GM19238 (cell line): ENCODE measurements around the gene SYNPR.

Experiments used
- DNase-seq: peaks from one replicate; pipeline ENCODE4 v3.0.0; 2011; ENCODE audit warnings: low spot score; ENCODE audit not compliant: insufficient read length

Gene SYNPR

DNA sequence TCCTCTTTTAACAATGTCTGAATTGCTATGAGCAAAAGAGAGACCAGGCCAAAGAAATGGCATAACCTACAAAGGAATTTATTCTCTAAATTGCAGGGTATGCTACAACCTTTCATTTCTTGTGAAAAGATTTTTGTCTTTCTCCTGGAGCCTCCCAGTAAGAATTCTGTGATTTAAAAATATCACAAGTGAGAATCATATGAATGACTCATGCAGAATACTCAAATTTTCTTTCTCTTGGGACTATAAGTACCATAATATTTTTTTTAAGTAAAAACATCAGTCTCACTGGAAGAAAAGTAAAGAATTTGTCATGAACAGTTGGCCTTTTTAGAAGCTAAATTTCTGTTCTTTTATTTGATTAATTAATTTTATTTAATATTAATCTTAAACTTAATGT, 26.3 kb downstream of the SYNPR start:
- no peak for DNase-seq

DNA sequence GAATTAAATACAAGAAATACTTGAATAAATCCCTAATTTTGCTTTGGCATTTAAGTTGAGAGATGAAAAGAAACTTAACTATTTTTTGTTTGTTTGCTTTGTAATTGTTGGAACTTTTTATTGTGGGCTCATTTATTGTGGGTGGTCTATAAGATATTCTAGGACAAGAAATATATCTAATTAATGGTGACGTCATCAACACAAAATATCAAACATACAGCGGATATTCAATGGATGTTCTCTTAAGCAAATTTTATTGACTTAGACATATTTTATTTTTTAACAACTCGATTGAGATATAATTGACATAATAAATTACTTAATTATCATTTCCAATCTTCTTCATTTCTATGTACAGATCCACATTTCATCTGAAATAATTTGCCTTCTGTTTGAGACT, 30.0 kb downstream of the SYNPR start:
- no peak for DNase-seq

DNA sequence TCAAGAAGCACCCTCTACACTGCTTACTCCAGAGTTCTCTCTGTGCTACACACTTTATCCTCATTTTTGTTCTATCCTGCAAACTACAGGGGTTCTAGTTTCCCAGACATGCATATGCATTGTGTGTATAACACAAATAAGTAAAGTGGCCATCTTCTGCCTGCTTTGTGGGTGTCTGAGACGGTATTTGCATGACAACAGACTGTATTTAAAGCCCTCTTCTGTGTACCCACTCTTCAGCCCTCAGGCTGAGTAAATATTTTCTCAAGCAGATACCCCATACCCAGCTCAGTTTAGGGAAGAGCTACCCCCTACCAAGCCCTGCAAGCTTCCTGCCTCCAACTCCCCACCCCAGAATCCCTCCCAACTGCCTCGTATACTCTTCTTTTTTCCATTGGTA, 31.7 kb downstream of the SYNPR start:
- DNase-seq, result no peak

DNA sequence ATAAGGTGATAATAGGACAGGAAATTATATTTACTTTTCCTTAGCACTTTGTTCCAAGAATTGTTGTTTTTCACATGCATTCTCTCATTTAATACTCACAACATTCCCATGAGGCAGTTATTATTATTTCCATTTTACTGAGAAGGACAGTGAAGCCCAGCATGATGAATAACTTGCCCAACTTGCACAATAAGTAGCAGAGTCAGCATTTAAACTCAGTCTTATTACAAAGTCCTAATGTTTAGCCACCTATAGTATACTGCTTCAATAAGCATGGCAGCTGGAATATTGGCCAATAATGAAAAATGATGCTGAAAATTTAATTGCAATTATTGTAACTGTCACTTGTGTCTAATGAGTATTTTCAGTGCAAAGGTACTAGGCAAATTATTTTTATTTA, 45.7 kb downstream of the SYNPR start:
- DNase-seq, result no peak

DNA sequence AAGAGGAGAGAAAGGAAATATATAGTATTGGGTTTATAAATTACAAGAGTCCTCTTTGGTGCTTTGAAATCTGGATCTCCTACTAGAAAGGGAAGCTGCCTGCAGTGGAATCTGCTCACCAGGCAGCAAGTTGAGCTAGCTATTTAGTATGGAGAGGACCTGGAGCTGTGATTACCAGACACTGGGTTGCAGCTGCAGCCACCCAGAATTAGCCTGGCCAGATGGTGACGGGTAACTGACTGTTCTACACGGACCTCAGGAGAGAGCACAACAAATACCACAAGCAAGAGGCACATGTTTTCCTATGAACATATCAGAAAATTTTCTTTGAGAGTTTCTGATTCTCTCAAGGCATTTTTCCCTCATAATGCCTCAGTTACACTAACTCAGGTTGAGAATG, 46.5 kb downstream of the SYNPR start:
- no peak for DNase-seq

DNA sequence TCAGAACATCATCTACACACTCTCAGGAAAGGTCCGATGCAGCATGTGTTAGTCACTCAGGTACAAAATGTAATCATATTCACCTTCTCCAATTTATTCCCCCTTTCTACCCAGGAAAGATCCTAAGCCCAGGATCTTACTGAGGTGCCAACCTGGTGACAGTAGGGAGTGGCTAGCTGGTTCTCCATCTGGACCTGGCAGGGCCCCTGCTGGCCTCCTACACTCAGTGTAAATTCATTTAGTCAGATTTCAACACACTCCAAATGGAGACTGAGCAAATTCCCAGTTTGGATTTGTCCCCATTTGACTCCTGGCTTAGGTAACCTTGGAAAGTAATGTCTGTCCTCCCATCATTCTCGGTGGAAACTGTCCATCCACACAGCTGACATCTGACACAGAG, 47.3 kb downstream of the SYNPR start:
- no peak for DNase-seq

DNA sequence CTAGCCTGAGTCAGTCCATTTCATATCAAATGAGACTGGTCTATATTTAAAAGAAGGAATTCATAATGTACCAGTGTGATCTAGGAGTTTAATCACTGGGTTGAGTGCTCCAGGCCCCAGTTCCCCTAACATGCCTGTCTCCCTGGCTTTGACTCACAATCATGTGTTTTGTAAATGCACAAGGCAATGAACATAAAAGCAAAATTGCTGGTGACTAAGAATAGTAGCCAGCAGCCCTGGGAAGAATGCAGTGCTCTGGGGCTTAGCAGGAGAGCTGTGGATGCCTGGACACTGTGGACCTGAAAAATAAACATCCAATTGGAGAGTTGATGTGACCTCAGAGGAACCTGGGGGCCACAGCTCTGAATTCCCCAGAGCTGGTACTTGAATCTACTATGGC, 50.3 kb downstream of the SYNPR start:
- DNase-seq, result no peak

DNA sequence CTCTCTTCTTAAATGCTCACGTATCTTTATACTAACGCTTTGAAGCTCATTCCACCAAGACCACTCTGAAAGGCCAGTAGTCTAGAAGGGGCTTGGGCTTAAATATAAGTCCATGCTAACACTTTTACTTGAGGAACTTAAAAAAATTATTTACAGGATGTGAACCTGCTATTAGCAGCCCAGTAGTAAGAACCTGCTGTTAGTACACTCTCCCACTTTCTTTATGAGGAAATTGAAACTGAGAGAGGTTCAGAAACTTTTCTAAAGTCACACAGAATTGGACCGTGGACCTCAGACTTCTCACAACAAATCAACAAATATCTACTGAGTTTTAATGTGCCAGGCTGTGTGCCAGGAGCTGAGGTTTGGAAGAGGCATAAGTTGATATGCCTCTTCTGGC, 53.4 kb downstream of the SYNPR start:
- no peak for DNase-seq

DNA sequence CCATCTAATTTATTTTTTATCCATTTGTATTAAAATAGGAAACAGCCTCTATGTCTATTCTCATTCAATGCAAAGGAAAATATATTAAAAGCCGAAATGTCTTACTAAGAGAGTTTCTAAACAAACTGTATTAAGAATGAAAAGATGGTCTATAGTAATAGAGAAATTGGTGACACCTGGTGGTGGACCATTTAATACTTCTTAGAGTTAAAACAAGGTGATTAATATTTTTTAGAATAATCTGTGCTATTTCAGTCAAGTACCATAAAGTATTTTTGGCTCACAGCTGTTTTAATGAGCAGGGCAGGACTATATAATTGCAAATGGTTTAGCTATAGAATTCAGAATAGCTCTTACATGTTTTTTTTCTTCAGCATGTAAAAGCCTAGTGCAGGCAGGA, 55.7 kb downstream of the SYNPR start:
- DNase-seq, result no peak

DNA sequence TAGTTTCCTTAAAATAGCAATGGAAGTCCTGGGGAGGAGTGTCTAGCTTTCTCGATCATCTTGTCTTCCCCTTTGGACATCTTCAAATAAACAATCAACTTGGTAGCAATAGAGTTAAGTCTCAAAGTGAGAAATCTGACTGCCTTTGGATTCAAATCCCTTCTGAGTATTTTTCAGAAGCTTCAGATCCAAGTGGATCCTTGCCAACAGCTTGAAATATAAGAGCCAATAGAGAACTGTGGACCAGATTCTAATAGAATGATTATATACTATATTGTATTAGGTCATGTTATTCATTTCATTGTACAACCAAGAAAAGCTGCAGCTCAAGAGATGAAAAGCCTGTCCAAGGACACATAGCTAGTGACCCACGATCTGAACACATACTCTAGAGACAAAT, 60.2 kb downstream of the SYNPR start:
- no peak for DNase-seq

DNA sequence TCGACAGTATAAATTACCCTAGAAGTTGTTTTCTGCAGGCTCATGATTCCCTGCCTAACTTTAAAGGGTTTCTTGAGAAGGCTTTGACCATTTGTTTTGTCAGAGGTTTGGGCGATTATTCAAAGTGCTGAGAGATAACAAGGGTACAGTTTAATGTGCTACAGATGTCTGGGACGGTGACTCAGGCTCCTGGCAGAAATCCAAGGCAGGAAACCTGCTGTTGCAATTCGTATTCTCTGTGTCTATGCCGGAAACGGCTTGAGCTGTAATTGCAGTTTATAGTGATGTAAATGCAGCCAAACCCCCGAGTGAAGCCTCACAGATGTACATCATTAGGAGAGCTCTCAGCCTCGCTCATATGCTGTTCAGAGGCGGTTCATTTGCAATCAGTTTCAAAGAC, 65.6 kb downstream of the SYNPR start:
- no peak for DNase-seq

DNA sequence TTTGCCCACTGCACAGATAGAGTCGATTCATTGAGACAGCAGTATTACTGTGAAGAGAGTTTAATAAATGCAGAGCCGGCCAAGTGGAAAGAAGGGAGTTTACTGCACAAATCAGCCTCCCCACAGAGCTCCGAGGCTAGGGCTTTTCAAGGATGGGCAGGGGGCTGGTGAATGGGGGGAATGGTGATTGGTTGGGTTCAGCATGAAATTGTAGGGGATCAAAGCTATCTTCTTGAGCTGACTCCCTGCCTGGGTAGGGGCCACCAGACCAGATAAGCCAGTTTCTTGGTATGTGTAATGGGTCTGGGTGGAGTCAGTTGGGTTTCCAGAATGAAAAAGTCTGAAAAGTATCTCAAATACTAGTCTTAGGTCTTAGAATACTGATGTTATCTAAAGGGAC, 66.6 kb downstream of the SYNPR start:
- DNase-seq, result no peak

DNA sequence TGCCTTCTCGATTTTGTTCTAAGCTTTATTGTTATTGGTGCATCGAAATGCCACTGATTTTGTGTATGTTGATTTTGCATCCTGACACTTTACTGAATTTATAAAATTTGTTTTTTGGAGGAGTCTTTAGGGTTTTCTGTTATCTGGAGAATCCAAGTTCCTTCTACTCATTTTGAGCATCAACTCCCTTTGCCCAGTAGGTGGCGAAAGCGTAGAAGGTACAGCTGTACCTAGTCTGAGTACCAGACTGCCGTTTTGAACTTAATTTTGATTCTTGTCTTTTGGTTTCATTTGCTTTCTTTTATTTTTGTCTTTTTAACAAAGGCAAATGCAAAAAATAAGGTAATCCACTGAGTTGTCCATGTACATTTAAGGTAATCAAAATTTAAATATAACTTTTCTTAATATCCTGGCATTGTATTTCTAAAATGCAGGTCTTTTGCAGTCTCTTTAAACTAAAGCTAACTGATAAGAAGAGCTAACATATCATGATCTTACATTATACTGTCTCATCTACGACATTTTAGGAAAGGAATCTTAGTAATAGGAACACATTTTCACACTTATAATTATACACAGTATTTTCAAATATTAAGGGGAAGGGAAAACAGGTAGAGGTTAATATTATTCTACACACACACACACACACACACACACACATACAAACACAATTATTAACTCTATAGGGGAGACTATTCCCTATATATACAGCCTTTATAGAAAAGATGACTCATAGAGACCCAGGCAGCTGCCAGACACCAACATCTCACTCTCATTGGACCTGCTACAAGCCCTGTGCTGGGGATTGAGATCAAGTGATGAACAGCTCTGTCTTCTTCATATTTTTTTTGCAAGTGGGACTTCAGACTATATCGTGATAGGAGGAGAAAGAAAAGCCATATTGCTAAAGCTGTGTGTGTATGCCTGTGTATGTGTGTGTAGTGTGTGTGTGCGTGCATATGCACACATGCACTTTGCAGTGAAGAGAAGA, 71.8 kb downstream of the SYNPR start:
- peak; percentile 4 for DNase-seq

DNA sequence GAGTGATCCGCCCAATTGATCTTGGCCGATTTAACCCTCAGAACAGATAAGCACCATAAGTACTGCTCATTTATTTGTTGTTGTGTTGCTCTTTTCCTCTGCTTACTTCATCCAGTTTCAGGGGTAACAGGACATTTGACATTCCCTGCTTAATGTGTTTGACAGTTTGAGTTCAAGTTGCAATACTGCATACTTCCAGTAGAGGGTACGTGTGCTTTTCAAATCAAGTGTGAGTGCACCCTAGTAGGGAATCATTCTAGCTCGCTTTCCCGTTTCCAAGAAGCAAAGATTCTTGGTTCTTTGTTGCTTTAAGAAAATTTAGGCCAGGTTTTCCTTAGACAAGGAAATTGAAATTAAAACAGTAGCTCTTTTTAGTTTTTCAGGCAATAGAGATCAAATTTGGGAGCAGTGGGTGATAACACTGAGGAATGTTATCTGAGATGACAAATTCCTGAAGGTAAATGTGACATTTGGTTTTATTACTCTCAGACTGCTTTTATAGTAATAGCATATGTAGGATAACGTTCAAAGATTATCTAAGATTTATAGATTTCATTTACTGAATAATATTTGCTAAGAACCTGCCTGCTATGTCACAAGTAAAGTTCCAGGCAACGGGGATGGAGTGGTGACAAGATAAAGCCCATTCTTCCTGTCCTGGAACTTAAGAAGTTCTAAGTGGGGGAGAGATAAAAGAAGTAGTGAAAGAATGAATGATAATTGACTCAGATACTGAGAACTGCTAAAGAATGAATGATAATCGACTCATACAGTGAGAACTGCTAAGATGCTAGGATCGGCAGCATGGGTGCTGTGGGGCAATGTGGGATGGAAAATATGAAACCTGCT, 73.3 kb downstream of the SYNPR start:
- DNase-seq, result peak; percentile 7

DNA sequence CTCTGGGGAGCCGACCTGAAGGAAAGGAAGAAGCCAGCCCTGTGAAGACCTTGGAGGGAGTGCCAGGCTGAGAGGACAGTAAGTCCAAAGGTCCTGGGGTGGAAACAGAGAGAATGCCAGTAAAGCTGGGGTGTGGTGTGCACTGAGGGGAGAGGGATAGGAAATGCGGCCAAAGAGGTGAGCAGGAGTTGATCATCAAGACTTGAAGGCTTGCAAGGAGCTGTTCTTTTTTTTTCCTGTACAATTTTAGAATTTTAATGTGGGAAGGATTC, 73.8 kb downstream of the SYNPR start:
- DNase-seq, result no peak

DNA sequence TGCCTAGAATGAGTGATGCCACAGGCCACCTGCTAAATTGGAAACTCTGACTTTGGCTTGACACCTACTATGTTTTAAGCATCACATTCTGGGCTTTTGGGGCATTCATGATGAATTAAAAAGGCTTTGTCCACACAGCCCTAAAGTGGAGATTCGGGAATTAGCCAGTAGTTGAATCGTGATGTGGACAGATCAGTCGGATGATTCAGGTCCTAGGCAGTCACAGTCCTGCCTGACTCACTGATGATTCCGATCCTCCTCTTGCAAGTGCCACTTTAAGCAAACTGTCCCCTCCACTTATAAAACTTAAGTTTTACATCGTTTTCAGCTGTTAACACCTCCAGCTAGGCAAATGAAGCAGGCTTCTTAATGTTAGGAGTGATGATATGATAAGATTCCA, 75.3 kb downstream of the SYNPR start:
- DNase-seq, result no peak

DNA sequence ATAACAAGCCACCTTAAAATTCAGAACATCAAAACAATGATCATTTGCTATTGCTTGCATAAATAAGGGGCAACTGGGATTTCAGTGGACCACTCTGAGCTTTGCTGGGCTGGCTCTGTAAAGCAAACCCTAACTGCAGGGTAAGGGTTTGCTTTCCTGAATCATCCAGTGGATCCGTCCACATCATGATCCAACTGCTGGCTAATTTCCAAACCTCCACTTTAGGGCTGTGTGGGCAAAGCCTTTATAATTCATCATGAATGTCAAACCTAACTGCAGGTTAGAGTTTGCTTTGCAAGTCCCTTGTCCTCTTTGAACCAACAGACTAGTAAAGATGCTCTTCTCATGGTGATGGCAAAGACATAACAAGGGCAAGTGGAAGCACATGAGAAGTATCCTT, 76.1 kb downstream of the SYNPR start:
- no peak for DNase-seq

DNA sequence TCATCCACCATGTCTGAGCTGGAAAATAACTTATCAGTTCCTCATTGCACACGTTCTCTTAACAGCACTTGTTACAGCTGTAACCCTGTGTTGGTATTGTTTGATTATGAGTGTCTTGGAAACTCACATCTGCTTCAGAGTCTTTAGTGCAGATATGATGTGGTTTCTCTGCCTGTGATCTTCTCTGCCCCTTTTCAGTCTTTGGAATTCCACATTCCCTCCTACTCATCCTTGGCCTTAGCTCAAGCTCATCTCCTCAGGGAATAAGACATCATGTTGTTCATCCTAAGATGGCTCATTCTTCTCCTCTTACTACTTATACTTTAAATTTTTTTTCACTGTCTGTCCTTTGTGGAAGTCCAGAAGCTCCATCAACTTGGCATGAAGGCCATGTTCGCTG, 77.7 kb downstream of the SYNPR start:
- no peak for DNase-seq

DNA sequence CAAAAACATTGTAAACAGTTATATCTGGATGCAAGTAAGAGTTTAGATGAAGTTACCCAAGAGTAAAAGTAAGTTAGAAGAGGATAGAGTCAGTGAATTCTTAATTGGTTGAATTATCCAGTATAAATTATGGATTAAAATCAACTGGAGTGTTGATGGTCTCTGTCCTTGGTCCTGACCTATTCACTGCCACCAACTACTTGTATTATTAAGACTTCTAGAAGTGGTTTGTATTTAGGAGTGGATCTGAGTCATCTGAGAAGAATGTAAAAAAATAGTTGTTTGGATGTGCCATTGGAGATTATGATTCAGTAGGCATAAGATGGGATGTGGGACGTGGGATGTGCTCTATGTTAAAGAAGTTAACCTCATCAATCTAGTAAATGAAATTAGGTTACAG, 86.4 kb downstream of the SYNPR start:
- DNase-seq, result no peak

DNA sequence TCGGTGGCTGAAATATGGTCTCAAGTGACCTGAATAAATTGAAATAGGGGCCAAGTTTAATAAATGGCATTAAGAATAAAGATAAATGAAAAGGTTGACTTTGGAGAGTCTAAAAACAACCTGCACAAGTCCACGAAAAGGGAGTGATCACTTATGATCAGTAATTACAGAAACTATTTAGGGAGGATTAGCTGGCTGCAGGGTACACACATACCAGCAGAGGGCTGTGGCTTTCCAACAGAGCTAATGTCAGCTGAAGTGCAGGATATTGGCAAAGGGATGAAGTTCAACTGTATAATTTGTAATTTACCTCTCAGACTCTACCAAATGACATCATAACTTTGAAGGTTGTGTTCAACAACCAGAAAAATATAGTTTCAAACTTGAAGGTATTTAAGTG, 86.8 kb downstream of the SYNPR start:
- DNase-seq, result no peak

DNA sequence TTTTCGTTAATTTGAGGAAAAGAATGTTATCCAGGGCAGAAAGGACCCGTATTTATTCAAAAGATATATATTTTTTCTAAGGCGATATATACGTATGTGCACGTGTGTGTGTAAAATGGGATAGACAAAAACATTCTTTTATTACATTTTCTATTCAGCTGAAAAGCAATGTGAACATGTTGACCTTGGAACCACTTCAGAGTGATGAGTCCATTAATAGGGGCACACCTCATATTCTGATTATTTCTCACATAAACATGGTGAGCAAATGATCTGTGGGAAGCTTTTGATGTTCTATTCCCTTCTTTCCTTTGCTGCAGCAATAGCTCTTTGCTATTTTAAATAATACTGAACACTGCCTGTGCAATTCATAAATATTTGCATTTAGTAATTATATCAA, 87.6 kb downstream of the SYNPR start:
- DNase-seq, result no peak

DNA sequence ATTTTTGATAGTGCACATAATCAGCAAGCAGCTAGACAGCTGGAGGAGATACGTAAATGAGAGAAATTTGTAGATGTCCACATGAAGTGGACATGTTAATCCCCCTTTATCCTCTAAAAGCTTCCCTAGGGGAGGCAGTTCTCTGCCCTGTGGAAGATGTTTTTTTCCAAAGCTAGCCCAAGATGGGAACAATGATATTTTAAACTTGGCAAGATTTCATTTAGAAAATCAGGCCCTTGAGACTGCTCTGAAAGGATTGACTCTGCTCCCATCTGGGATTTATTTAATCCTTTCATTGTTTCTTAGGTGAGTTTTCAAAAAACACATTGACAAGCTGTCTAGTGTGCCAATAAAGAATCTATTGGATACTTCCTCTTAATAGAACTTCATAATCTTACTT, 92.0 kb downstream of the SYNPR start:
- DNase-seq, result no peak

DNA sequence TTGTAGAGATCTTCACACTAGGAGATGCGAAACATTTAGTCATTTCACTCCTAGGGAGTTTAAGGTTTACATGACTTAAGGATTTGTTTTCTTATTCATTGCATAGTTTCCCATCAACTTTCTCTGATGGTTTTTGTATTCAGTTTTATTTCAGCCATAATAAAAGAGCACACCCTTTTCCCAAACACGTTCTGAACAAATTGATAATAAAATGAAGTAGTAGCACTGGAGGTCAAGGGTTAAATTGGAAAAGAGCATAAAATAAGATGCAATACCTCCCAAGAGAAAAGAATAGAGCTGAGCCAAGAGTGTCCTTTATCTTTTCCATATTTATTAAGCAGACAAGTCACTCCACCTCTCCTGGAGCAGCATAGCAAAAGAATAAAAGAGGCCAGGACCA, 104.9 kb downstream of the SYNPR start:
- no peak for DNase-seq
